A549 treated with ZK216348 at 1 μM for 4 hours (cell line): ENCODE data around the gene KRTAP5-6. TPM values are rescaled to one million over a fixed set of nuclear protein-coding genes. Genes with fewer than 3 reads are reported as not detected.

Experiments
- total RNA-seq: library from RNA; stranded (reverse); fragments of 200-300 nt; extraction: Qiagen RNA extraction; gene quantifications from 5 replicates; pipeline ENCODE4 v1.2.3, GENCODE V29; 2022; ENCODE audit warnings: low read depth

The KRTAP5-6 gene
- total RNA-seq: not detected in 5 replicates

GRCh38 chr11:1696608-1697570, at the start of gene KRTAP5-6:
Gene KRTAP5-6, plus strand, starts transcription at chr11:1697195. Its CDS starts 51 bp downstream, at chr11:1697246.

Other genes with a start within 250 kb of the KRTAP5-6 start
- 38.3 to 49.7 TPM (median 44.4 TPM) in 5 replicates for gene MOB2, start 210.4 kb upstream of the KRTAP5-6 start, total RNA-seq
- gene DUSP8, start 124.9 kb upstream of the KRTAP5-6 start, total RNA-seq: 0.88 to 1.6 TPM (median 1.0 TPM) in 5 replicates
- gene KRTAP5-1, start 111.9 kb upstream of the KRTAP5-6 start, total RNA-seq: not detected in 5 replicates
- gene KRTAP5-2, start 98.9 kb upstream of the KRTAP5-6 start, total RNA-seq: not detected in 5 replicates
- gene KRTAP5-3, start 88.7 kb upstream of the KRTAP5-6 start, total RNA-seq: not detected in 5 replicates
- gene KRTAP5-4, start 75.1 kb upstream of the KRTAP5-6 start, total RNA-seq: not detected in 5 replicates
- not detected in 5 replicates for gene KRTAP5-5, start 67.4 kb upstream of the KRTAP5-6 start, total RNA-seq
- 0.71 to 1.6 TPM (median 0.99 TPM) in 5 replicates for gene IFITM10, start 53.4 kb downstream of the KRTAP5-6 start, total RNA-seq
- 251 to 557 TPM (median 487 TPM) in 5 replicates for gene CTSD, start 66.7 kb downstream of the KRTAP5-6 start, total RNA-seq
- 0.41 to 0.51 TPM in 2 of 5 replicates, not detected in the others for gene SYT8, start 137.8 kb downstream of the KRTAP5-6 start, total RNA-seq
- gene TNNI2, start 141.8 kb downstream of the KRTAP5-6 start, total RNA-seq: 0.39 TPM in 1 of 5 replicates, not detected in the others
- 1.2 to 2.7 TPM (median 1.8 TPM) in 5 replicates for gene LSP1, start 155.9 kb downstream of the KRTAP5-6 start, total RNA-seq
- gene PRR33, start 194.7 kb downstream of the KRTAP5-6 start, total RNA-seq: not detected in 5 replicates
- 0.27 TPM in 1 of 5 replicates, not detected in the others for gene TNNT3, start 222.5 kb downstream of the KRTAP5-6 start, total RNA-seq